Measurements from ENCODE around the gene MED12L. TPM values are rescaled to one million over a fixed set of nuclear protein-coding genes. Genes with fewer than 3 reads are reported as not detected.

Gene MED12L
- polyA plus RNA-seq, 1 experiment = 0.06 TPM

DNA sequence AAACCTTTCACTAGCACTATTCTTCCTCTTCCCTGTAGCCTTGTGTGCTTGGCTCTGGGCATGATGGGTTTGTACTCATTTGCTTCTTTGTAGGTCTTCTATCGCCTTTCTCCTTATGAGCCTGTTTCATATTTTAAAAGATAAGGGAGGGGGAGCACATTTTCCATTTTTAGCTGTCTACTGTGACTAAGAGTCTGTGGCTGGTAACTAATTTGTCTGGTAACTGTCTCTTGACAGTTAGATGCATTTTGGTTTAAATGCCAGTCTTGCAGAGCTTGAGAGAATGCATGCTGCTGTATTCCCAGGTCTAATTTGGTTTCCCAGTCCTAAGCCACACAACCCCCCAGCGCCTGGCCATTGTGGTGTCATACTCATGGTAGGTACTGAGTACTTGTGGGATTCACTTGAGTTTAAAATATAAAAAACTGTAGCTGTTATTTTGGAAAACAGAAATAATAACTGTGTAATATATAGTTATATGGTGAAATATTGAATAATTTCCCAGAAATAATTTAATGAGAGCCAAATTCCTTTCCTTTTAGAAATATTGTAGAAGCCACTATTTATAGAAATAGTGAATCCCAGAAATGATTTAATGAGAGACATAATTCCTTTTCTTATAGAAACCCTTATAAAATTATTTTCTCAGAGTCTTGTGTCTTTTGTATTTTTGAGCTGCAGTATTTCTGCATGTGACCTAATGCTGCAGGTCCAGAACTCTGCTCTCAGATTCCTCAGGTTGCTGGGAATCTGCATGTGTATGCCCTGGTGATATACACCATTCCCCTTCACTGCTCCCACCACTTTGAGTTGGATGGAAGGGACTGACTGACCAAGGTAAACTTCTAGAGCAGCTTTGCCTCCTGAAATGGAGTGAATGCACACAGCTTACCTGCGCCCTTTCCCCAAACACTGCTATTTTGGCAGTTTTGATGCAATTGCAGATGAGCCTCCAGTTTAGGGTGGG, 131.5 kb downstream of the MED12L start:
- Histone ChIP-seq H3K36me3 (ENCODE audit: control insufficient read depth, insufficient read depth, low read length) (no peaks in the 10 kb centered on the region), H3K4me3 (ENCODE audit: low read depth, low read length) (no peak overlapping the region), H3K27me3 (ENCODE audit: control insufficient read depth, insufficient read depth, low read length) (no peaks in the 10 kb centered on the region)
- ChIA-PET POLR2A (interaction anchor here (0.5 kb wide), 1 partner anchor 11 kb away, joined by 7 read pairs; no protein-coding TSS in a partner anchor), CTCF (interaction anchor here (1.1 to 4.9 kb wide), 4 partner anchors 10 to 72 kb away, joined by 3 to 33 read pairs (median 5); no protein-coding TSS in a partner anchor)
- TF ChIP-seq, protein P1, sequence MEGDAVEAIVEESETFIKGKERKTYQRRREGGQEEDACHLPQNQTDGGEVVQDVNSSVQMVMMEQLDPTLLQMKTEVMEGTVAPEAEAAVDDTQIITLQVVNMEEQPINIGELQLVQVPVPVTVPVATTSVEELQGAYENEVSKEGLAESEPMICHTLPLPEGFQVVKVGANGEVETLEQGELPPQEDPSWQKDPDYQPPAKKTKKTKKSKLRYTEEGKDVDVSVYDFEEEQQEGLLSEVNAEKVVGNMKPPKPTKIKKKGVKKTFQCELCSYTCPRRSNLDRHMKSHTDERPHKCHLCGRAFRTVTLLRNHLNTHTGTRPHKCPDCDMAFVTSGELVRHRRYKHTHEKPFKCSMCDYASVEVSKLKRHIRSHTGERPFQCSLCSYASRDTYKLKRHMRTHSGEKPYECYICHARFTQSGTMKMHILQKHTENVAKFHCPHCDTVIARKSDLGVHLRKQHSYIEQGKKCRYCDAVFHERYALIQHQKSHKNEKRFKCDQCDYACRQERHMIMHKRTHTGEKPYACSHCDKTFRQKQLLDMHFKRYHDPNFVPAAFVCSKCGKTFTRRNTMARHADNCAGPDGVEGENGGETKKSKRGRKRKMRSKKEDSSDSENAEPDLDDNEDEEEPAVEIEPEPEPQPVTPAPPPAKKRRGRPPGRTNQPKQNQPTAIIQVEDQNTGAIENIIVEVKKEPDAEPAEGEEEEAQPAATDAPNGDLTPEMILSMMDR (IDR thresholded peaks at IDR 0.05; ENCODE audit: insufficient read depth, low read depth, low read length) = no peak
- DNase-seq (ENCODE audit: low read depth) = no peak

DNA sequence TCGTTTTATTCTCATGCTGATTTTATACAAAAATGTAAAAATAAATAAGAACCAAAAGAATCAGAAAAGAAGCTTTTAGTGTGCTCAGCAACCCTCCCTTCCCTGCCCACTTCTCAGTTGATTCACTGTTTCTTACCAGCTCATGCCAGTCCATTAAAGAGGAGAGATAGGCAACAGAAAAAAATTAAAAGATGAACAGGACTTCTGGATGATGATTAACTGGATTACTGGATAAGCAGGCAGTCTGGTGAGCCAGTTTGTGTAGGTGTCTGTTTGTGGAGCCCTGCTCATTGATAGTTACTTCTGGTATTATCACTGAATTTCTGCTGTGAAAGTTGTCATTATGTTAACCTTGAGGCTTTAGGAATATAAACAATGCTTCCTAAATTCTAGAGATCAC, 132.7 kb downstream of the MED12L start:
- DNase-seq (ENCODE audit: low read depth) = no peak
- Histone ChIP-seq H3K36me3 (ENCODE audit: control insufficient read depth, insufficient read depth, low read length) (no peaks in the 10 kb centered on the region), H3K27me3 (ENCODE audit: control insufficient read depth, insufficient read depth, low read length) (no peaks in the 10 kb centered on the region), H3K4me3 (ENCODE audit: low read depth, low read length) (no peak overlapping the region)
- ChIA-PET POLR2A (interaction anchor here (0.6 kb wide), 1 partner anchor 12 kb away, joined by 3 read pairs; no protein-coding TSS in a partner anchor), CTCF (interaction anchor here (0.6 to 4.9 kb wide), 5 partner anchors 9 to 74 kb away, joined by 3 to 33 read pairs (median 4); no protein-coding TSS in a partner anchor)
- TF ChIP-seq, protein P1 (IDR thresholded peaks at IDR 0.05; ENCODE audit: insufficient read depth, low read depth, low read length) = no peak

DNA sequence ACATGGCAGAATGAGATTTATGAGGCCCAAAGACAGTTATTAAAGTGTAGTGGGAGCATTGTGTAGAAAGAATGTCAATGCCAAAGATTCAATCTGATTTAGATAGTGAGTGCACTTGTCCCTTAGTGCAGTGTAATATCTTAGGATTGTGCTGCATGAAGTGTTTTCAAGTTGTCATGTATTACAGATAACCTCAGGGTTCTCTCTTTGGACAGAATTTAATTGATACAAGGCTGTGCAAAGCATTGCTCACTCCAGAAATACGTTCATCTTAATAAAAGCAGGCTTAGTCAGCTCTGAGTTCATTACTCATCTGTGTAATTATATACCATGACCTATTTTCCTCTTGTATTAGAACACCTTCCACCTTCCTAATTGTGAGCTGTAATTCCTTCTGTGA, 133.6 kb downstream of the MED12L start:
- ChIA-PET POLR2A (no interaction called here), CTCF (interaction anchor here (0.6 to 4.9 kb wide), 4 partner anchors 8 to 73 kb away, joined by 3 to 33 read pairs (median 8); no protein-coding TSS in a partner anchor)
- Histone ChIP-seq H3K36me3 (ENCODE audit: control insufficient read depth, insufficient read depth, low read length) (no peaks in the 10 kb centered on the region), H3K27me3 (ENCODE audit: control insufficient read depth, insufficient read depth, low read length) (no peaks in the 10 kb centered on the region), H3K4me3 (ENCODE audit: low read depth, low read length) (no peak overlapping the region)
- peak; percentile 75 for DNase-seq (ENCODE audit: low read depth)
- TF ChIP-seq, protein P1 (IDR thresholded peaks at IDR 0.05; ENCODE audit: insufficient read depth, low read depth, low read length) = no peak

DNA sequence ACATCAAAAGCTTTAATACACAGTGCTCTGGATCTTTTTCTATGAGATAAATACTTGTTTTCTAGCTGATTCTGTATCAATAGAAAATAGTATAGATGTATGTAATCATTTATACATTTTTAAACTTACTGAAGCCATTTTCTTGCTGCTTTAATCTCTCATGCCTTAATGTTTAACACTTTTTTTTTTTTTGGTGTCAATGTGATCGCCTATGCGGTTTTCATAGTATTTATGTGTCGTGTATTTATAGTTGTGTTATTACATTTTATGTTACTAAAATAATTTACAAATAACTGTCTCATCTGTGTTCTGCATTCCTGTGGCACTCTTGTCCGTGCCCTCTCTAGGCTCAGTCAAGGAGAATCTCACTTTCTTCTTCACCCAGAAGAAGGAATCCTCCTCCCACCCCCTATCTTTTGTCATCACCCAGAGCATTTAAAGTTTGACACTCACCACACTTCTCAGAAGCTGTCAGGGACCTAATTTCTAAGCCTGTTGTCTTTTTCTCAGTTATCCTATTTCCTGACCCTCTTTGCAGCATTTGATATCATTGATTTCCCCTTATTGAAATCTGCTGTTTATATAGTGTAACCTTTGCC, 138.9 kb downstream of the MED12L start:
- POLR2A ChIA-PET = no interaction called here
- no peaks in the 10 kb centered on the region for H3K27me3 ChIP-seq (ENCODE audit: control insufficient read depth, insufficient read depth, low read length)
- CTCF ChIA-PET = interaction anchor here (1.0 to 1.2 kb wide), 2 partner anchors 11 to 54 kb away, joined by 3 read pairs; partner anchors contain the start of gene P2RY14
- TF ChIP-seq, protein P1 (IDR thresholded peaks at IDR 0.05; ENCODE audit: insufficient read depth, low read depth, low read length) = no peak
- no peak for DNase-seq (ENCODE audit: low read depth)
- no peaks in the 10 kb centered on the region for H3K36me3 ChIP-seq (ENCODE audit: control insufficient read depth, insufficient read depth, low read length)
- no peak overlapping the region for H3K4me3 ChIP-seq (ENCODE audit: low read depth, low read length)
